CD14-positive monocyte (primary cell): ENCODE results near the gene SCNN1B. TPM values are rescaled to one million over a fixed set of nuclear protein-coding genes. Genes with fewer than 3 reads are reported as not detected.

Experiments used
- DNase-seq, 3 donors: peaks; one replicate each; pipeline ENCODE4 v3.0.0-alpha.2; 2011 to 2022
- H2AFZ ChIP-seq: 2 replicates; pipeline ENCODE4 v1.6.0; 2012; ENCODE audit warnings: mild to moderate bottlenecking, low read depth, low read length, inconsistent platforms; ENCODE audit not compliant: insufficient read depth, poor library complexity, severe bottlenecking
- H3K27ac ChIP-seq, 2 donors: 1 replicate in 1 of 2; 2 replicates in 1 of 2; pipeline ENCODE4 v1.5.1; 2012 to 2013; ENCODE audit warnings: low read length in 2 of 2, control low read depth in 1 of 2, inconsistent platforms in 1 of 2, low read depth in 1 of 2, mild to moderate bottlenecking in 1 of 2
- H3K27me3 ChIP-seq, 2 donors: one replicate each; pipeline versions ENCODE4 v1.6.0 to v1.6.1; 2011 to 2013; ENCODE audit warnings: low read length in 2 of 2; ENCODE audit not compliant: control insufficient read depth in 2 of 2, insufficient read depth in 2 of 2
- H3K36me3 ChIP-seq, 2 donors: replicated peaks in 1 of 2; 1 replicate in 1 of 2; 2 replicates in 1 of 2; pipeline versions ENCODE4 v1.5.1 to v1.6.1; 2012 to 2013; ENCODE audit warnings: low read length in 2 of 2, control low read depth in 1 of 2, inconsistent platforms in 1 of 2, mild to moderate bottlenecking in 1 of 2; ENCODE audit not compliant: insufficient read depth in 2 of 2, control insufficient read depth in 1 of 2
- H3K4me1 ChIP-seq, 2 donors: 1 replicate in 1 of 2; 2 replicates in 1 of 2; pipeline versions ENCODE4 v1.5.1 to v1.6.1; 2012 to 2013; ENCODE audit warnings: low read length in 2 of 2, control low read depth in 1 of 2, inconsistent platforms in 1 of 2, mild to moderate bottlenecking in 1 of 2, moderate library complexity in 1 of 2; ENCODE audit not compliant: insufficient read depth in 2 of 2, control insufficient read depth in 1 of 2
- H3K4me2 ChIP-seq: replicated peaks from 2 replicates; pipeline ENCODE3; 2012; ENCODE audit warnings: low read length, moderate library complexity, mild to moderate bottlenecking; ENCODE audit not compliant: poor library complexity, severe bottlenecking; ENCODE audit errors: extremely low read depth
- H3K4me3 ChIP-seq, 3 experiments: fragments of 200-600 bp in 1 of 3; sonication (generic) in 1 of 3; replicated peaks in 1 of 3; 1 replicate in 2 of 3; 2 replicates in 1 of 3; pipeline ENCODE4 v1.5.1; 2011 to 2013; ENCODE audit warnings: low read length in 3 of 3, mild to moderate bottlenecking in 3 of 3, control low read depth in 2 of 3, low read depth in 2 of 3, inconsistent platforms in 1 of 3, moderate library complexity in 1 of 3
- H3K79me2 ChIP-seq: 2 replicates; pipeline ENCODE4 v1.6.0; 2012; ENCODE audit warnings: mild to moderate bottlenecking, control low read depth, inconsistent platforms, low read length, moderate library complexity; ENCODE audit not compliant: insufficient read depth
- H3K9ac ChIP-seq: 2 replicates; pipeline ENCODE4 v1.6.0; 2017; ENCODE audit warnings: low read length, mild to moderate bottlenecking; ENCODE audit not compliant: insufficient read depth, poor library complexity, severe bottlenecking
- H3K9me3 ChIP-seq, 2 donors: replicated peaks in 1 of 2; 1 replicate in 1 of 2; 2 replicates in 1 of 2; pipeline versions ENCODE4 v1.5.1 to v1.6.1; 2012 to 2013; ENCODE audit warnings: low read length in 2 of 2, control low read depth in 1 of 2; ENCODE audit not compliant: control insufficient read depth in 1 of 2, insufficient read depth in 1 of 2
- H4K20me1 ChIP-seq: 2 replicates; pipeline ENCODE4 v1.6.0; 2012; ENCODE audit warnings: mild to moderate bottlenecking, low read length, control low read depth, moderate library complexity; ENCODE audit not compliant: insufficient read depth
- H3K27ac Mint-ChIP-seq, 7 donors: one replicate each; pipeline ENCODE4 v1.8.0; 2020; ENCODE audit warnings: mild to moderate bottlenecking in 7 of 7, mixed read lengths in 7 of 7, moderate library complexity in 6 of 7, inconsistent platforms in 2 of 7
- H3K27me3 Mint-ChIP-seq, 3 donors: one replicate each; pipeline ENCODE4 v1.8.0; 2021 to 2022; ENCODE audit warnings: low read depth in 3 of 3, mild to moderate bottlenecking in 3 of 3, mixed read lengths in 3 of 3, moderate library complexity in 3 of 3, inconsistent platforms in 1 of 3
- H3K36me3 Mint-ChIP-seq, 2 donors: one replicate each; pipeline ENCODE4 v1.8.0; 2020; ENCODE audit warnings: mixed read lengths in 2 of 2, inconsistent platforms in 1 of 2, mild to moderate bottlenecking in 1 of 2
- H3K4me1 Mint-ChIP-seq: one replicate; pipeline ENCODE4 v1.8.0; 2020; ENCODE audit warnings: mild to moderate bottlenecking, mixed read lengths
- H3K4me3 Mint-ChIP-seq, 2 donors: one replicate each; pipeline ENCODE4 v1.8.0; 2020; ENCODE audit warnings: mild to moderate bottlenecking in 2 of 2, mixed read lengths in 2 of 2, moderate library complexity in 1 of 2
- H3K9me3 Mint-ChIP-seq, 7 donors: one replicate each; pipeline ENCODE4 v1.8.0; 2020 to 2022; ENCODE audit warnings: mixed read lengths in 7 of 7, mild to moderate bottlenecking in 6 of 7, moderate library complexity in 6 of 7, inconsistent platforms in 2 of 7
- WGBS: methylation state at CpG from one replicate; pipeline ENCODE4 v1.1.5; 2013; ENCODE audit warnings: missing lambda C conversion rate; ENCODE audit not compliant: insufficient coverage; 5-methylcytosine and 5-hydroxymethylcytosine counted together
- intact Hi-C, 2 donors: fragments of 100-400 bp; cut with micrococcal nuclease; formaldehyde crosslinking; loops; one replicate each; pipeline versions ENCODE4 v1.15.0 to v1.15.1; 2023
- polyA plus RNA-seq, 3 donors: library from polyadenylated mRNA; depleted of rRNA in 1 of 3; unstranded in 2 of 3; stranded (reverse) in 1 of 3; fragments of 300-500 nt in 2 of 3; fragments of >200 nt in 1 of 3; fragmentation: Illumina TruSeq in 2 of 3; gene quantifications; 1 replicate in 2 of 3; 2 replicates in 1 of 3; pipeline ENCODE4 v1.2.3, GENCODE V29; 2012 to 2021
- TF ChIP-seq, protein P1 (sequence below): fragments of 200-600 bp; IDR thresholded peaks from one replicate; pipeline ENCODE4 v1.8.0; 2022; ENCODE audit warnings: antibody characterized with exemption, mild to moderate bottlenecking

SCNN1B gene
- polyA plus RNA-seq, 3 donors = not detected

DNA sequence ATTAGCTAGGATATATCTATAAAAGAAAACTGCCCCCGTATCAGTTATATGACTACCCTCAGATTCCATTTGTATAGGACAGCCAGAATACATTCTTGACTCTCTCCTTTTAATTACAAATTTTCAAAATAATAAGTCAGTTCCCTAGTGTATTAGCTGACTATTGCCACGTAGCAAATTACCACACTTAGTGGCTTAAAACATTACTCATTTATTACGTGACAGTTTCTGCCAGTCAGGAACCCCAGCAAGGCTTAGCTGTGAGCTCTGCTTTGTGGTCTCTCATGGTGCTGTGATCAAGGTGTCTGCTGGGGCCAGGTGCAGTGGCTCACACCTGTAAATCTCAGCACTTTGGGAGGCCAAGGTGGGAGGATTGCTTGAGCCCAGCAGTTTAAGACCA lies 13.9 kb upstream of the SCNN1B start:
- Histone ChIP-seq H3K4me2 (no peak overlapping the region), H3K4me1 (no peaks in the 10 kb centered on the region), H3K27ac (no peak overlapping the region), H2AFZ (no peak overlapping the region), H4K20me1 (no peaks in the 10 kb centered on the region), H3K36me3 (no peaks in the 10 kb centered on the region), H3K4me3 (no peak overlapping the region), H3K9ac (no peak overlapping the region), H3K79me2 (no peaks in the 10 kb centered on the region), H3K9me3 (peaks cover 11 to 12% of the 10 kb centered on the region in 2 donors), H3K27me3 (no peaks in the 10 kb centered on the region)
- Mint-ChIP-seq H3K27me3 (peaks cover 5 to 7% (median 6%) of the 10 kb centered on the region in 3 donors), H3K4me1 (peaks cover 4% of the 10 kb centered on the region), H3K27ac (no peak overlapping the region), H3K36me3 (no peaks in the 10 kb centered on the region), H3K4me3 (no peak overlapping the region), H3K9me3 (peaks cover 6 to 19% (median 15%) of the 10 kb centered on the region in 7 donors)
- TF ChIP-seq, protein P1, sequence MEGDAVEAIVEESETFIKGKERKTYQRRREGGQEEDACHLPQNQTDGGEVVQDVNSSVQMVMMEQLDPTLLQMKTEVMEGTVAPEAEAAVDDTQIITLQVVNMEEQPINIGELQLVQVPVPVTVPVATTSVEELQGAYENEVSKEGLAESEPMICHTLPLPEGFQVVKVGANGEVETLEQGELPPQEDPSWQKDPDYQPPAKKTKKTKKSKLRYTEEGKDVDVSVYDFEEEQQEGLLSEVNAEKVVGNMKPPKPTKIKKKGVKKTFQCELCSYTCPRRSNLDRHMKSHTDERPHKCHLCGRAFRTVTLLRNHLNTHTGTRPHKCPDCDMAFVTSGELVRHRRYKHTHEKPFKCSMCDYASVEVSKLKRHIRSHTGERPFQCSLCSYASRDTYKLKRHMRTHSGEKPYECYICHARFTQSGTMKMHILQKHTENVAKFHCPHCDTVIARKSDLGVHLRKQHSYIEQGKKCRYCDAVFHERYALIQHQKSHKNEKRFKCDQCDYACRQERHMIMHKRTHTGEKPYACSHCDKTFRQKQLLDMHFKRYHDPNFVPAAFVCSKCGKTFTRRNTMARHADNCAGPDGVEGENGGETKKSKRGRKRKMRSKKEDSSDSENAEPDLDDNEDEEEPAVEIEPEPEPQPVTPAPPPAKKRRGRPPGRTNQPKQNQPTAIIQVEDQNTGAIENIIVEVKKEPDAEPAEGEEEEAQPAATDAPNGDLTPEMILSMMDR = no peak
- 100% methylated on average over 1 of the region's 3 CpGs for WGBS
- intact Hi-C loops = no loop called here
- DNase-seq = no peak

DNA sequence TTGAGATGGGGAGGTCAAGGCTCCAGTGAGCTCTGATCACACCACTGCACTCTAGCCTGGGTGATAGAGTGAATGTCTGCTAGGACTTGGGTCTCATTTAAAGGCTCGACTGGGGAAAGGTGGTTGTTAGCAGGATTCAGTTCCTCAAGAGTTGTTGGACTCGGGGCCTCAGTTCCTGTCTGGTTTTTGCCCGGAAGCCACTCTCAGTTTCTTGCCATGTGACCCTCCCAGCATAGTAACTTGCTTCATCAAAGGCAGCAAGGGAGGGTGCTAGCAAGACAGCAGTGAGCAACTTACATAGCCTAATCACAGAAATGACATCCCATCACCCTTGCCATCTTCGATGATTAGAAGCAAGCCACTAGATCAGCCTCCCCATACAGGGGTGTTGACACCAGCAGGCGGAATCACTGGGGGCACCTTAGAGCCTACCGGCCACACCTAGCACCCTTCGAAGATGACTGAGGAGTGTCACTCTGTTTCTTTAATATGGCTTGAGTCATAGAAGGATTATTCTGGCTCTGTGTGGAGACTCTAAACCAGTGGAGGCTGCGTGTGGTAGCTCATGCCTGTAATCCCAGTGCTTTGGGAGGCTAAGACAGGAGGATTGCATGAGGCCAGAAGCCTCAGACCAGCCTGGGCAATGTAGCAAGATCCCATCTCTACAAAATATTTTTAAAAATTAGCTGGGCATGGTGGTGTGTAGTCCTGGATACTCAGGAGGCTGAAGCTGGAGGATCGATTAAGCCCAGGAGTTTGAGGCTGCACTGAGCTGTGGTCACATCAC lies 13.2 kb upstream of the SCNN1B start:
- no peak overlapping the region for H3K27ac Mint-ChIP-seq
- Histone ChIP-seq H3K36me3 (no peaks in the 10 kb centered on the region), H3K9ac (no peak overlapping the region), H3K4me1 (no peaks in the 10 kb centered on the region), H2AFZ (no peak overlapping the region), H4K20me1 (no peaks in the 10 kb centered on the region), H3K4me2 (no peak overlapping the region), H3K27me3 (no peaks in the 10 kb centered on the region), H3K79me2 (no peaks in the 10 kb centered on the region), H3K9me3 (peaks cover 11 to 12% of the 10 kb centered on the region in 2 donors), H3K27ac (no peak overlapping the region), H3K4me3 (no peak overlapping the region)
- H3K4me1 Mint-ChIP-seq = peaks cover 4% of the 10 kb centered on the region
- DNase-seq = no peak
- 48% methylated on average over 4 of the region's 9 CpGs for WGBS
- peaks cover 5 to 11% (median 6%) of the 10 kb centered on the region in 3 donors for H3K27me3 Mint-ChIP-seq
- intact Hi-C loops = no loop called here
- H3K9me3 Mint-ChIP-seq = peaks cover 6 to 18% (median 15%) of the 10 kb centered on the region in 7 donors
- no peak overlapping the region for H3K4me3 Mint-ChIP-seq
- TF ChIP-seq, protein P1 = no peak
- H3K36me3 Mint-ChIP-seq = no peaks in the 10 kb centered on the region
